ENCODE data around the gene NQO2.
A peak's percentile ranks its signal among the peaks of the same experiment; 100 is the strongest.
"Not testable (repeated sequence)": the region's sequence is repeated elsewhere in the genome, so short reads cannot be mapped to it uniquely, and the experiment has no call there.

Gene NQO2

DNA sequence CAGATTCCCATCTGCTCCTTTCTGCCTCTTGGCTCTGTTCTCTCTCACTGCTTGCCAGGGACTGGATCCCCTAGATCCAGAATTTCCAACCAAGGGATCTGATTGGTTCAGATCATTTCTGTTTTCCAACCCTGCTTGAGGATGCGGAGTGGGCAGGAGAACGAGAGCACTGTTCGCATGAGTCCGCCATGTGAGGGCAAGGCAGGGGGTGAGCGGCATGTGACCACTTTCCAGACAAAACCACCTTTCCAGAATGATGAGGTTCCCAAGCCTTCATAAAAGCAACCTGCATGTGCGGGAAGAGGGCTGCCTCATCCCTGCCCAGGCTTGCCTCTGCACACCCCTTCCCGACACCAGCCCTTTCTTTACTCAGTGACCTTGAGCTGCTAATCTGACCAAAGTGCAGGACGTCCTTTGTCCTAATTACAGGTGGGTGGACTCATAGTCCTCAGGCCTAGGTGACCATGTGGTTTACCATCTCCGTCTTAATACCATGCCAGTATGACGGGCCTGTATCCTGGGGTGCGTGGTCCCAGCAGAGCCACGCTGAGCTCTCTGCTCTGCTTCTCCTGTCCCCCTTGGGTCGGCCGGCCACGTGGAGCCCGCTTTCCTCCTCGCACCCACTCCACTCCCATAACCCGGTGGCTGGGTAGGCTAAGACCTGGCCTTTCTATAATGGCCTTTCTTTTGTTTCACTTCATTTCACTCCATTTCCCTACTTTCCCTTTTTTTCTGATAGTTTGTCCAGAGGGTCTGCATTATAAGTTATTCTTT, 14.4 kb downstream of the NQO2 start:
- DNase-seq (ENCODE audit: low read depth, low spot score), result no peak

DNA sequence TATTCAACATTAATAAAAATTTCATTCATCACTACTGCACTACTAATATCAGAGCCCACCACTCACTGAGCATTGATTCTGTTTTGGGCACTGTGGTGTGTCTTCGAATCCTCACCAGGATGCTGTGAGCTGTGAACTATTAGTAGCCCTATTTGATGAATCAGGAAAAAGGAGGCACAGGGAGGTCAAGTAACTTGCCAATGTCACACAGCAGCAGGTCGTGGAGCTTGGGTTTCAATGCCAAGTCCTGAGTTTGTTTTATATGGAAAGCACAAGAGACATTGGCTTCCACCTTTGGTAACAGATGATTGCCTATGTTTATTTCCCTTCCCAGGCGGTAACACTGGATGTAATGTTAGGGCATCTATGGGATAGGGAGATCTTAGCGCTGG, 15.0 kb downstream of the NQO2 start:
- DNase-seq (ENCODE audit: low read depth, low spot score), result no peak

GRCh38 chr6:3015144-3015543, 15.4 kb downstream of the NQO2 start:
- no peak for DNase-seq (ENCODE audit: low read depth, low spot score)

DNA sequence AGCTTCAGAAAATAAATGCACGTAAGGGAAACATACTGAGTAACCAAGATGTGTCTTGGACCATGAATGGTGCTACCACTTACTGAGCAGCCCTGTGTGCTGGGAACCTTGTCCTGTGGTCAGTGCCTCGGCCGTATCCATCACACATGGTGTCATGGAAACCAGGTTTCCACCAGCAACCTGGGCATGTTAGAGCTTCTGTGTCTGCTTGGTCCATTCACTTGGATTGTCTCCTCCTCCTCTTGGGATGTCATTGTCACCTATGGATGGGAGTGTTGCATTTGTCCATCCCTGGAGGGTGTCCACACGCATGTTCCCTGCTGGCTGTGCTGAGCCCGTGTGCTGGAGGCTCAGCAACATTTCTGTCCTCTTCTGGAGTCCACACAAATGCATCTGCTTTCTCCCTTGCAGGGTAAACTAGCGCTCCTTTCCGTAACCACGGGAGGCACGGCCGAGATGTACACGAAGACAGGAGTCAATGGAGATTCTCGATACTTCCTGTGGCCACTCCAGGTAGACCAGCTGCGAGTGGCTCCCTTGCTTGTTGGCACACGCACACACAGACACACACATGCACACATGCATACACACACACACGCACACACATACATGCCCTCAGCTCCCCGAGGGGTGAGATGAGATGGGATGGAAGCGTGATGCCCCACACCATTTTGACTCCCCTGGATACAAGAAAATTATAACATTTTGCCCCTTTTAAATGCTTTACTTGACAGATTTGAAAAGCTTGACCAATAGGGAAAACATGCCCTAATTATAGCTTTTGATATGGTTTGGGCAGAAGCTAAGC, 17.0 kb downstream of the NQO2 start:
- no peak for DNase-seq (ENCODE audit: low read depth, low spot score)

DNA sequence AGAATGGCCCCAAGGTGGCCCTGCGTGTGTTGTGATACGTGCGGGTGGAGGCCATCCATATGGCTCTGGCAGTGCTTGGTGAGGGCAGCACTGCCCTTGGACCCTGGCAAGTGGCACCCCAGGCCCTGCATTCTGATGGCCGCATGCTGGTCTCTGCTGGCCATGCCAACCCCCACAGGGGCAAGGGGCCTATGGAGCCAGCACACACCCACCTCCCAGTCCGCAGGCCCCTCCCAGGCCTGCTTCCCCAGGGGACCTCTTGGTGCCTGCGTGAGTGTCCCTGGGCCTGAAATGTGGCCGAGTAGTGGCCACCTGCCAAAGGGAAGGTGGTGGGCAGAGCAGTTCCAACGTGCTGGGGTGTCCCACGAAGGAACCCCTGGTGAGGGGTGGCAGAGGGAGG, 17.6 kb downstream of the NQO2 start:
- DNase-seq (ENCODE audit: low read depth, low spot score), result no peak

DNA sequence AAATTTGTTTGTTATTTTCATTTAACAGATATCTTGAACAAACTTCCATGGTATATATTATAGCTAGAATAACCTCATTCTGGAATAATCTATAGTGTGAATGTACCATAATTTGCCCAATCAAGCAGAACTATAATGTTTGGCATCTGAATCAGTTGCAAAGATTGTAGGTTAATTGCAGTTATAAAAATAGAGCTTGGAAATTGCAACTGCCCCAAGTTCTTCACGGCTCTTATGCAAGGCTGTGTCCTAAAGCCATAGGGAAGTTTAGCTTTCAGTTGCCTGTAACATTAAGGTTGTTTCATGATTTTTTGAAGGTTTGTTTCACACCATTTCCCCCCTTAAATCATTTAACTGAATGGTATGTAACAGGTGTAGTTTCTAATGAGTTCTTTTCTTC, 19.4 kb downstream of the NQO2 start:
- DNase-seq (ENCODE audit: low read depth, low spot score), result no peak

- no peak for DNase-seq (ENCODE audit: low read depth, low spot score)
Measured at GRCh38 chr6:3019749-3020320, 20.1 kb downstream of the NQO2 start.

GRCh38 chr6:3020976-3021598, 21.4 kb downstream of the NQO2 start:
- DNase-seq (ENCODE audit: low read depth, low spot score), result not testable (repeated sequence)

DNA sequence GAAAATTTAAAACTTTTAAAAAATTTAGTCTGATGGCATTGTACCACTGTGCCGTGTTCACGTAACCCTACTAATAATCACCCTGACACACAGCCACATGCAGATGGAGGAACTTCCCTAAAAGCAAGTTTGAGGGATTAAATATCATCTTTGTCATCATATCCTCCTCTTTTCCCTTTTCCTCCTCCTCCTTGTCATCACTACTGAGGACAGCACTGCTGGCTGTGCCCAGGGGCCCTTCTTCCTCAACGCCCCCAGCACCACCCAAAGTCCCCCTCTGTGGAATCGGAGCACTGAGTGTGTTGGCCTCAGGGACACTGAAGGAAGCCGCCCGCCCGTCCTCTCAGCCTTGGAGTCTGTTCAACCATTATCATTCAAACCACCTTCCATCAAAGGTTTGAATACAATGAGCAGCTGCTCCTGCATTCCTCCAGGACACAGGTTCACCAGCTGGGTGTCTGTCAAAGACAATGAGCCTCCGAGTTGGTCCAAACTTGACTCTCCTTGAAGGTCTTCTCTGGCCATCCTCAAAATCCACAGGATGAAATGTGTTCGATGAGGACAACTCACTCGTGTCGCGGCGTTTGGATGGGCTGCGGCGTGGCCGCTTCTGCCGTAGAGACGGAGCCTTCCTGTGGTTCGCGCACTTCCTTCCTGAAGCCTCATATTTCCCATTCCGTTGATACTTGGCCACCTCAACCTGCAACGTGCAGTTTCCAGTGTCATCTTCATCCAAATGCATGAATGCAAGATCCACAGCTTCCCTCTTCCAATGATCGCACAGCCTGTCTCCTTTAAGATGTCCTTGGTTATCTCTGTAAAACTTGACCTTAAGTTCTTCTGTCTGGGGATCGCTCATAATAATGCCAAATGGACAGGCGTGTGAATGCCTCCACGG, 23.3 kb downstream of the NQO2 start:
- no peak for DNase-seq (ENCODE audit: low read depth, low spot score)

DNA sequence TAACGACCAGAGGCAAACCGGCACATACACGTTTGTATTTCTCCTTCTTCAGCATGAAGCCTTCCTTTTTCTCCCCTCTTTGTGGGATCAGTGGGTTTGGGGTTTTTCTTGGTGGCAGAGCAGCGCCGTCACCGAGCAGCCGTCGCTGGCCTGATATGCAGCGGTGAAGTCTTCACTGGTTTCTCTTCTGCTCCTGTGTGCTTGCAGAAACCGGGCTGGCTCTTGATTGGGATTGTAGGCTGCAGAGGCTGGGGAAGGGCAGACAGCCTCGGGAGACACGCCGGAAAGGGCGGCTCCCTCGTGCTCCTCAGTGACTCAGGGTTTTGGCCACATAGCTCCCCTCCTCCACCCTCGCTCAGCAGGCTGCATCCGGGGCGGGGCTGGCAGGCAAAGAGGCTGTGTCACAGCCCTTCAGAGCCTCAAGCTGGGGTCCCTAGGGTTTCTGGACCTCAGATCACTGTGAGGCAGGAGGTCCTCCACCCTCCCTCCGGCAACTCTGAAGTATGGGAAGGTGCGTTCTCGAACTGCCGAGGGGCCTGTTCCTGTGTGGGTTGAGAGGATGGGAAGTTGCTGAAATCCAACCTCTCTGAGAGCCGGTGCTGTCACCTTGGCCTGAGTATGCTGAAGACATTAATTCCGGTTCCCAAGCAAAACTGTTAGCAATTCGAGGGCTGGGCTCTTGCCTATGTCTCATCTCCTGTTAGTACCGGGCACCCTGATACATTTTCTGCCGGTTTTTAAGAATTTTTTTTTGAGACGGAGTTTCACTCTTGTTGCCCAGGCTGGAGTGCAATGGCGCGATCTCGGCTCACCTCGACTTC, 24.2 kb downstream of the NQO2 start:
- DNase-seq (ENCODE audit: low read depth, low spot score), result peak; percentile 85

DNA sequence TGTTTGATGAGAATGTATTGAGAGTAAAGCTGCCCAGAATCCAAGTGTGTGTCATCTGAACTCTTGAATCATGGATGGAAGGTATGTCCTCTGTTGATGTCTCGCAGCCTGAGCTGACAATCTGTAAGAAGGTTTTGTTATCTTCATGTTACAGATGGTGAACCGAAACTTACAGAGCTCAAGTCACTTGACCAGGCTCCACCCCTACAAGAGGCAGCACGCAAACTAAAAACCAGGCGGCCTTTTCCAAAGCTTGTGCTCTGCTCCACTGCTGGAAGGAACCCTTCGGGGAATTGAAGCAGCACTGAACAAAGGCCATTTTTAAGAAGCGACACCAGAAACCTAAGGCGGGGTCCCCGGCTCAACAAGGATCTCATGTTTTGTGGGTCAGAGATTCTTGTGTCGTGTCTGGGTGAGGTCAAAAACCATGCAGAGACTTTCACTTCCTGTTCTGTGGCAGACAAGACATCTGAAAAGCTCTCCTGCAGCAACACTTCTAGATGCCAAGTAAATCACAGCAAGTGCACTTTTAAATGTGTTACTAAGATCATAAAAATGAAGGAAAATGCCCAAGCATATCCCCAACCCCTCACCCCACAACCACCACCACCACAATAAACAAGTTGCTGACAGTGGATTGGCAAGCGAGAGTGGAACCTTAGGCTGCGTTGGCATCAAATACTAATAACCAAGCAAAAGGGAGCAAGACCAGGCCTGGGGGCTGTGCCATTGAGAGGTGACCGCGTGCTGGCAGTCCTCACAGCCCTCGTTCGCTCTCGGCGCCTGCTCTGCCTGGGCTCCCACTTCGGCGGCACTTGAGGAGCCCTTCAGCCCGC, 27.3 kb downstream of the NQO2 start:
- no peak for DNase-seq (ENCODE audit: low read depth, low spot score)

DNA sequence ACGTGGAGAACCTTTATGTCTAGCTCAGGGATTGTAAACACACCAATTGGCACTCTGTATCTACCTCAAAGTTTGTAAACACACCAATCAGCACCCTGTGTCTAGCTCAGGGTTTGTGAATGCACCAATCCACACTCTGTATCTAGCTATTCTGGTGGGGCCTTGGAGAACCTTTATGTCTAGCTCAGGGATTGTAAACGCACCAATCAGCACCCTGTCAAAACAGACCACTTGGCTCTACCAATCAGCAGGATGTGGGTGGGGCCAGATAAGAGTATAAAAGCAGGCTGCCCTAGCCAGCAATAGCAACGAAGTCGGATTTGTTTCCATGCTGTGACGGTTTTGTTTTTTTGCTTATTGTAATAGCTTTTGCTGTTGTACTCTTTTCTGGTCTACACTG, 28.5 kb downstream of the NQO2 start:
- DNase-seq (ENCODE audit: low read depth, low spot score), result not testable (repeated sequence)

DNA sequence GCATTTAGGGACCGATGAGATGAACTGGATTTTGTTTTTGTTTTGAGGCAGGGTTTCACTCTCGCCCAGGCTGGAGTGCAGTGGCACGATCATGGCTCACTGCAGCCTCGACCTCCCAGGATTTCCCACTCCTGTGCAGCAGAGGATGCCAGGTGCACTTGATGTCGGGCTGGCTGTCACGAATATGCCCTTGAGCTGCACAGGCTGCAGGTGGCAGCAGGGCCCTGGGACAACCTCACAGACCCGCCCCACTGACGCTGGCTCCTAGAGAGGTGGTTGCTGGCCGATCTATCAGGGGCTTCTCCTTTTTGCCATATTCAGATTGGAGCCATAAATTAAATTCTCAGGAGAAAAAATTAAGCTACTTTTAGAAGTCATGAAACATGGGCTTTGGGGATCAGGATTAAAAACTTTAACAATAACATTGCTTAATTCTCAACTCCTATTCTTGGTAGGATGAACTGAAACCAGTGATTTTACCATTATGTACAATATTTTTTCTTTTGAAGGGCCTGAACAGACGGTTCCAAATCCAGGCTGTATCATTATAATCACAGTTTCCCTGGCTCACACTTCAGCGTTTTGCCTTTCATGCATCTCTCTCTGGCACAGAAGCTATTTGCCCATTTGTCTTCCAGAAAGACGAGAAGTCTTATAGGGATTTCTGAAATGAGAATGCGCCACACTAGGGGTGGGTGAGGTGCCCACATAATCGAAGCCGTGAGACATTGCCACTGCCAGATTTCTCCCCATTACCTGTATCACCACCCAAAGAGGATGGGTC, 32.4 kb downstream of the NQO2 start:
- DNase-seq (ENCODE audit: low read depth, low spot score), result no peak

GRCh38 chr6:3032986-3033385, 33.3 kb downstream of the NQO2 start:
- DNase-seq (ENCODE audit: low read depth, low spot score), result no peak

GRCh38 chr6:3033652-3034051, 34.0 kb downstream of the NQO2 start:
- DNase-seq (ENCODE audit: low read depth, low spot score), result no peak

DNA sequence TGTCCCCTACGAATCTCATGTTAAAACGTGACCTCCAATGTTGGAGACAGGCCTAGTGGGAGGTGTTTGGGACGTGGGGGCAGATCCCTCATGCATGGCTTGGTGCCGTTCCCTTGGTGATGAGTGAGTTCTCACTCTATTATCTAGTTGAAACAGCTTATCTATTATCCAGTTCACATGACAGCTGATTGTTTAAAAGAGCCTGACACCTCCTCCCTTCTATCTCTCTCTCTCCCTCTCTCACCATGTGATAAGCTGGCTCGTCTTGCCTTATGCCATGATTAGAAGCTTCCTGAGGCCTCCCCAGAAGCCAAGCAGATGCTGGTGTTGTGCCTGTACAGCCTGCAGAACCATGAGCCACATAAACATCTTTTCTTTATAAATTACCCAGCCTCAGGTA, 35.7 kb downstream of the NQO2 start:
- no peak for DNase-seq (ENCODE audit: low read depth, low spot score)

GRCh38 chr6:3036861-3037637, 37.4 kb downstream of the NQO2 start:
- DNase-seq (ENCODE audit: low read depth, low spot score), result no peak
